ENCODE data around the gene CLDN9. TPM values are rescaled to one million over a fixed set of nuclear protein-coding genes. Genes with fewer than 3 reads are reported as not detected.
A peak's percentile ranks its signal among the peaks of the same experiment; 100 is the strongest.

CLDN9 gene
- total RNA-seq, 1 donor from 2014 or later: 2.2 TPM

- DNase-seq (ENCODE audit: low spot score, unreplicated experiment): no peak
Measured at GRCh38 chr16:2966043-2966807, 46.5 kb upstream of the CLDN9 start.

DNA sequence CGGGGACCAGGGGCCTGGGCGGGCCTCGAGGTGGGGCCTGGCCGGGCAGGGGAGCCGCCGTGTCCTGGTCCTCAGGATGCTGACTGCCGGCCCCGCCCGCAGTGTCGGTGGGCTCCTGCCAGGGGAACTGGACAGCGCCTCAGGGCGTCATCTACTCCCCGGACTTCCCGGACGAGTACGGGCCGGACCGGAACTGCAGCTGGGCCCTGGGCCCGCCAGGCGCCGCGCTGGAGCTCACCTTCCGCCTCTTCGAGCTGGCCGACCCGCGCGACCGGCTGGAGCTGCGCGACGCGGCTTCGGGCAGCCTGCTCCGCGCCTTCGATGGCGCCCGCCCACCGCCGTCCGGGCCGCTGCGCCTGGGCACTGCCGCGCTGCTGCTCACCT is 45.9 kb upstream of the CLDN9 start:
- H3K4me3 Mint-ChIP-seq (ENCODE audit: low read depth): no peak overlapping the region

More at GRCh38 chr16:2966043-2966807, 46.5 kb upstream of the CLDN9 start:
- Mint-ChIP-seq H3K4me1 (ENCODE audit: low read depth) (peaks cover 2% of the 10 kb centered on the region), H3K36me3 (ENCODE audit: insufficient read depth) (no peaks in the 10 kb centered on the region), H3K27me3 (peaks cover 38% of the 10 kb centered on the region), H3K4me3 (ENCODE audit: low read depth) (no peak overlapping the region), H3K9me3 (ENCODE audit: low read depth) (no peaks in the 10 kb centered on the region), H3K27ac (no peak overlapping the region)
- TF ChIP-seq, protein P1, sequence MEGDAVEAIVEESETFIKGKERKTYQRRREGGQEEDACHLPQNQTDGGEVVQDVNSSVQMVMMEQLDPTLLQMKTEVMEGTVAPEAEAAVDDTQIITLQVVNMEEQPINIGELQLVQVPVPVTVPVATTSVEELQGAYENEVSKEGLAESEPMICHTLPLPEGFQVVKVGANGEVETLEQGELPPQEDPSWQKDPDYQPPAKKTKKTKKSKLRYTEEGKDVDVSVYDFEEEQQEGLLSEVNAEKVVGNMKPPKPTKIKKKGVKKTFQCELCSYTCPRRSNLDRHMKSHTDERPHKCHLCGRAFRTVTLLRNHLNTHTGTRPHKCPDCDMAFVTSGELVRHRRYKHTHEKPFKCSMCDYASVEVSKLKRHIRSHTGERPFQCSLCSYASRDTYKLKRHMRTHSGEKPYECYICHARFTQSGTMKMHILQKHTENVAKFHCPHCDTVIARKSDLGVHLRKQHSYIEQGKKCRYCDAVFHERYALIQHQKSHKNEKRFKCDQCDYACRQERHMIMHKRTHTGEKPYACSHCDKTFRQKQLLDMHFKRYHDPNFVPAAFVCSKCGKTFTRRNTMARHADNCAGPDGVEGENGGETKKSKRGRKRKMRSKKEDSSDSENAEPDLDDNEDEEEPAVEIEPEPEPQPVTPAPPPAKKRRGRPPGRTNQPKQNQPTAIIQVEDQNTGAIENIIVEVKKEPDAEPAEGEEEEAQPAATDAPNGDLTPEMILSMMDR (IDR thresholded peaks at IDR 0.05; ENCODE audit: unreplicated experiment): no peak

GRCh38 chr16:2967211-2967631 is 45.5 kb upstream of the CLDN9 start:
- TF ChIP-seq, protein P1 (IDR thresholded peaks at IDR 0.05; ENCODE audit: unreplicated experiment): no peak
- no peak for DNase-seq (ENCODE audit: low spot score, unreplicated experiment)

More for the DNA sequence above, 45.9 kb upstream of the CLDN9 start:
- DNase-seq (ENCODE audit: low spot score, unreplicated experiment): no peak
- H3K36me3 Mint-ChIP-seq (ENCODE audit: insufficient read depth): no peaks in the 10 kb centered on the region
- peaks cover 2% of the 10 kb centered on the region for H3K4me1 Mint-ChIP-seq (ENCODE audit: low read depth)
- no peaks in the 10 kb centered on the region for H3K9me3 Mint-ChIP-seq (ENCODE audit: low read depth)
- H3K27me3 Mint-ChIP-seq: peaks cover 35% of the 10 kb centered on the region
- H3K27ac Mint-ChIP-seq: no peak overlapping the region
- TF ChIP-seq, protein P1 (IDR thresholded peaks at IDR 0.05; ENCODE audit: unreplicated experiment): no peak

GRCh38 chr16:2967721-2968161 is 45.0 kb upstream of the CLDN9 start:
- DNase-seq (ENCODE audit: low spot score, unreplicated experiment): no peak
- H3K9me3 Mint-ChIP-seq (ENCODE audit: low read depth): no peaks in the 10 kb centered on the region
- TF ChIP-seq, protein P1 (IDR thresholded peaks at IDR 0.05; ENCODE audit: unreplicated experiment): no peak
- peaks cover 32% of the 10 kb centered on the region for H3K27me3 Mint-ChIP-seq
- H3K27ac Mint-ChIP-seq: no peak overlapping the region
- H3K4me3 Mint-ChIP-seq (ENCODE audit: low read depth): no peak overlapping the region
- no peaks in the 10 kb centered on the region for H3K36me3 Mint-ChIP-seq (ENCODE audit: insufficient read depth)
- H3K4me1 Mint-ChIP-seq (ENCODE audit: low read depth): peaks cover 2% of the 10 kb centered on the region

More at GRCh38 chr16:2967211-2967631, 45.5 kb upstream of the CLDN9 start:
- peaks cover 35% of the 10 kb centered on the region for H3K27me3 Mint-ChIP-seq
- no peaks in the 10 kb centered on the region for H3K9me3 Mint-ChIP-seq (ENCODE audit: low read depth)
- H3K36me3 Mint-ChIP-seq (ENCODE audit: insufficient read depth): no peaks in the 10 kb centered on the region
- H3K4me1 Mint-ChIP-seq (ENCODE audit: low read depth): peaks cover 2% of the 10 kb centered on the region
- no peak overlapping the region for H3K4me3 Mint-ChIP-seq (ENCODE audit: low read depth)
- no peak overlapping the region for H3K27ac Mint-ChIP-seq

DNA sequence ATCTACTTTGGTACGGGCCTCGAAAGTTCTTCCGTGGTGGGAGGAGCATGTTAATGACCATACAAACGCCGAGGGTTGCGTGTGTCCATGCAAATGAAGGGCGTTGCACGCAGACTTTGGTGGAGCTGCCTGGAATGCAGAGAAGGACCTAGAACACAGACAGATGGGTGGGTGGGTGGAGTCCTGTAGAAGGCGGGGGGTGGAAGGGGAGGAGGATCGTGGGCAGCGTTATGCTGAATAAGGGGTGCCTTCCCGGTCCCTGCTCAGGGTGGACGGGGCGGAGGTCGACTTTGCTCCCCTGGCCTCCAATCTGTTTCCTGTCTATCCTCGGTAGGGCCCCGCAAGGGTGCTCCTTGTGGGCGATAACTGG is 44.4 kb upstream of the CLDN9 start:
- H3K4me3 Mint-ChIP-seq (ENCODE audit: low read depth): peak overlapping the region; percentile 66
- no peaks in the 10 kb centered on the region for H3K36me3 Mint-ChIP-seq (ENCODE audit: insufficient read depth)

More for the DNA sequence above, 44.4 kb upstream of the CLDN9 start:
- Mint-ChIP-seq H3K4me1 (ENCODE audit: low read depth) (peaks cover 2% of the 10 kb centered on the region), H3K27me3 (peaks cover 30% of the 10 kb centered on the region), H3K27ac (peak overlapping the region; percentile 78), H3K9me3 (ENCODE audit: low read depth) (no peaks in the 10 kb centered on the region)
- DNase-seq (ENCODE audit: low spot score, unreplicated experiment): no peak
- TF ChIP-seq, protein P1 (IDR thresholded peaks at IDR 0.05; ENCODE audit: unreplicated experiment): no peak
